HL-60 (cell line): ENCODE results near the gene FOXO6.

Experiments
- GABPA ChIP-seq: IDR thresholded peaks from 2 replicates; pipeline ENCODE4 v1.6.1; 2012; ENCODE audit warnings: low read depth
- POLR2AphosphoS5 ChIP-seq: IDR thresholded peaks from 2 replicates; pipeline ENCODE4 v1.6.1; 2012; ENCODE audit warnings: low read depth
- SPI1 ChIP-seq: IDR thresholded peaks from 2 replicates; pipeline ENCODE4 v1.6.1; 2012; ENCODE audit warnings: low read depth, mild to moderate bottlenecking, borderline replicate concordance
- TF ChIP-seq, protein P1 (sequence below): IDR thresholded peaks from one replicate; pipeline ENCODE4 v1.5.1; 2011; ENCODE audit warnings: low read length, control low read depth, inconsistent platforms; ENCODE audit not compliant: insufficient read depth
- TF ChIP-seq, protein P2 (sequence below): IDR thresholded peaks from 2 replicates; pipeline ENCODE4 v1.6.1; 2012; ENCODE audit warnings: low read depth; ENCODE audit not compliant: insufficient replicate concordance

DNA sequence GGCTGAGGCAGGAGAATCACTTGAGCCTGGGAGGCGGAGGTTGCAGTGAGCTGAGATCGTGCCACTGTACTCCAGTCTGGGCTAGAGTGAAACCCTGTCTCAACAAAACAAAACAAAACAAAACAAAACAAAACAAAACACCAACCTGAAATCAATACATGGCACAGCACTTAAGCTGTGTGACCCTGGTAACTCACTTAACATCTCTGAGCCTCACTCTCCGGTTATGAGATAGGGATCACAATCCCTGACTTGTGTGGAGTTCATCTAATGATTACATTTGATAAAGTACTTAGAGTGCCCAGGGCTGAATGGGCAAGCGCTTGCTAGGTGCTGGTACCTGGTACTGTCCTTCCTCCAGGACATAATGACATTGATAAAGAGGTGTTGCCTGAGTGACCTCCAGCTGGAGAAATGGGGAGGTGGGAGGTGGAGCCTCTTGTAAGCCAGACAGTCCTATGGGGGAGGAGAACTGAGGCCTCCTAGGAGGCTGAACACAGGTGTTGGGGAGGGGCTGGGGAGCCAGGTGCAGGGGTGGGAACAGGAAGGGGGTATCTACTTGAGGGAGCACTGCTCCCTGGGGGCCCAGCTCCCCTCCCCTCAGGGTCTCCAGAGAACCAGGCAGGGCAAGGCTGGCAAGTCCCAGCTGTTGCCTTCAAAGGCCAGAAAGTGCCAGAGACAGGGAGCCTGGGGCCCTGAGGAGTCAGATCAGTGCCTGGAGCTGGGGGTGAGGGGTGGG is 17.9 kb downstream of the FOXO6 start:
- TF ChIP-seq, protein P1, sequence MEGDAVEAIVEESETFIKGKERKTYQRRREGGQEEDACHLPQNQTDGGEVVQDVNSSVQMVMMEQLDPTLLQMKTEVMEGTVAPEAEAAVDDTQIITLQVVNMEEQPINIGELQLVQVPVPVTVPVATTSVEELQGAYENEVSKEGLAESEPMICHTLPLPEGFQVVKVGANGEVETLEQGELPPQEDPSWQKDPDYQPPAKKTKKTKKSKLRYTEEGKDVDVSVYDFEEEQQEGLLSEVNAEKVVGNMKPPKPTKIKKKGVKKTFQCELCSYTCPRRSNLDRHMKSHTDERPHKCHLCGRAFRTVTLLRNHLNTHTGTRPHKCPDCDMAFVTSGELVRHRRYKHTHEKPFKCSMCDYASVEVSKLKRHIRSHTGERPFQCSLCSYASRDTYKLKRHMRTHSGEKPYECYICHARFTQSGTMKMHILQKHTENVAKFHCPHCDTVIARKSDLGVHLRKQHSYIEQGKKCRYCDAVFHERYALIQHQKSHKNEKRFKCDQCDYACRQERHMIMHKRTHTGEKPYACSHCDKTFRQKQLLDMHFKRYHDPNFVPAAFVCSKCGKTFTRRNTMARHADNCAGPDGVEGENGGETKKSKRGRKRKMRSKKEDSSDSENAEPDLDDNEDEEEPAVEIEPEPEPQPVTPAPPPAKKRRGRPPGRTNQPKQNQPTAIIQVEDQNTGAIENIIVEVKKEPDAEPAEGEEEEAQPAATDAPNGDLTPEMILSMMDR = no peak
- TF ChIP-seq POLR2AphosphoS5 (no peak), SPI1 (no peak), GABPA (no peak)
- TF ChIP-seq, protein P2, sequence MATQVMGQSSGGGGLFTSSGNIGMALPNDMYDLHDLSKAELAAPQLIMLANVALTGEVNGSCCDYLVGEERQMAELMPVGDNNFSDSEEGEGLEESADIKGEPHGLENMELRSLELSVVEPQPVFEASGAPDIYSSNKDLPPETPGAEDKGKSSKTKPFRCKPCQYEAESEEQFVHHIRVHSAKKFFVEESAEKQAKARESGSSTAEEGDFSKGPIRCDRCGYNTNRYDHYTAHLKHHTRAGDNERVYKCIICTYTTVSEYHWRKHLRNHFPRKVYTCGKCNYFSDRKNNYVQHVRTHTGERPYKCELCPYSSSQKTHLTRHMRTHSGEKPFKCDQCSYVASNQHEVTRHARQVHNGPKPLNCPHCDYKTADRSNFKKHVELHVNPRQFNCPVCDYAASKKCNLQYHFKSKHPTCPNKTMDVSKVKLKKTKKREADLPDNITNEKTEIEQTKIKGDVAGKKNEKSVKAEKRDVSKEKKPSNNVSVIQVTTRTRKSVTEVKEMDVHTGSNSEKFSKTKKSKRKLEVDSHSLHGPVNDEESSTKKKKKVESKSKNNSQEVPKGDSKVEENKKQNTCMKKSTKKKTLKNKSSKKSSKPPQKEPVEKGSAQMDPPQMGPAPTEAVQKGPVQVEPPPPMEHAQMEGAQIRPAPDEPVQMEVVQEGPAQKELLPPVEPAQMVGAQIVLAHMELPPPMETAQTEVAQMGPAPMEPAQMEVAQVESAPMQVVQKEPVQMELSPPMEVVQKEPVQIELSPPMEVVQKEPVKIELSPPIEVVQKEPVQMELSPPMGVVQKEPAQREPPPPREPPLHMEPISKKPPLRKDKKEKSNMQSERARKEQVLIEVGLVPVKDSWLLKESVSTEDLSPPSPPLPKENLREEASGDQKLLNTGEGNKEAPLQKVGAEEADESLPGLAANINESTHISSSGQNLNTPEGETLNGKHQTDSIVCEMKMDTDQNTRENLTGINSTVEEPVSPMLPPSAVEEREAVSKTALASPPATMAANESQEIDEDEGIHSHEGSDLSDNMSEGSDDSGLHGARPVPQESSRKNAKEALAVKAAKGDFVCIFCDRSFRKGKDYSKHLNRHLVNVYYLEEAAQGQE = no peak
